ENCODE measurements around the gene KRTAP5-11.

DNA sequence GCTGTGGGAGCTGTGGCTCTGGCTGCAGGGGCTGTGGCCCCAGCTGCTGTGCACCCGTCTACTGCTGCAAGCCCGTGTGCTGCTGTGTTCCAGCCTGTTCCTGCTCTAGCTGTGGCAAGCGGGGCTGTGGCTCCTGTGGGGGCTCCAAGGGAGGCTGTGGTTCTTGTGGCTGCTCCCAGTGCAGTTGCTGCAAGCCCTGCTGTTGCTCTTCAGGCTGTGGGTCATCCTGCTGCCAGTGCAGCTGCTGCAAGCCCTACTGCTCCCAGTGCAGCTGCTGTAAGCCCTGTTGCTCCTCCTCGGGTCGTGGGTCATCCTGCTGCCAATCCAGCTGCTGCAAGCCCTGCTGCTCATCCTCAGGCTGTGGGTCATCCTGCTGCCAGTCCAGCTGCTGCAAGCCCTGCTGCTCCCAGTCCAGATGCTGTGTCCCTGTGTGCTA lies 33.9 kb downstream of the KRTAP5-11 start:
- TF ChIP-seq, protein P1, sequence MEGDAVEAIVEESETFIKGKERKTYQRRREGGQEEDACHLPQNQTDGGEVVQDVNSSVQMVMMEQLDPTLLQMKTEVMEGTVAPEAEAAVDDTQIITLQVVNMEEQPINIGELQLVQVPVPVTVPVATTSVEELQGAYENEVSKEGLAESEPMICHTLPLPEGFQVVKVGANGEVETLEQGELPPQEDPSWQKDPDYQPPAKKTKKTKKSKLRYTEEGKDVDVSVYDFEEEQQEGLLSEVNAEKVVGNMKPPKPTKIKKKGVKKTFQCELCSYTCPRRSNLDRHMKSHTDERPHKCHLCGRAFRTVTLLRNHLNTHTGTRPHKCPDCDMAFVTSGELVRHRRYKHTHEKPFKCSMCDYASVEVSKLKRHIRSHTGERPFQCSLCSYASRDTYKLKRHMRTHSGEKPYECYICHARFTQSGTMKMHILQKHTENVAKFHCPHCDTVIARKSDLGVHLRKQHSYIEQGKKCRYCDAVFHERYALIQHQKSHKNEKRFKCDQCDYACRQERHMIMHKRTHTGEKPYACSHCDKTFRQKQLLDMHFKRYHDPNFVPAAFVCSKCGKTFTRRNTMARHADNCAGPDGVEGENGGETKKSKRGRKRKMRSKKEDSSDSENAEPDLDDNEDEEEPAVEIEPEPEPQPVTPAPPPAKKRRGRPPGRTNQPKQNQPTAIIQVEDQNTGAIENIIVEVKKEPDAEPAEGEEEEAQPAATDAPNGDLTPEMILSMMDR (IDR thresholded peaks at IDR 0.05) = no peak
- TF ChIP-seq POLR2A (IDR thresholded peaks at IDR 0.05) = no peak
